Measurements from ENCODE around the gene PDIA4.

The PDIA4 gene

DNA sequence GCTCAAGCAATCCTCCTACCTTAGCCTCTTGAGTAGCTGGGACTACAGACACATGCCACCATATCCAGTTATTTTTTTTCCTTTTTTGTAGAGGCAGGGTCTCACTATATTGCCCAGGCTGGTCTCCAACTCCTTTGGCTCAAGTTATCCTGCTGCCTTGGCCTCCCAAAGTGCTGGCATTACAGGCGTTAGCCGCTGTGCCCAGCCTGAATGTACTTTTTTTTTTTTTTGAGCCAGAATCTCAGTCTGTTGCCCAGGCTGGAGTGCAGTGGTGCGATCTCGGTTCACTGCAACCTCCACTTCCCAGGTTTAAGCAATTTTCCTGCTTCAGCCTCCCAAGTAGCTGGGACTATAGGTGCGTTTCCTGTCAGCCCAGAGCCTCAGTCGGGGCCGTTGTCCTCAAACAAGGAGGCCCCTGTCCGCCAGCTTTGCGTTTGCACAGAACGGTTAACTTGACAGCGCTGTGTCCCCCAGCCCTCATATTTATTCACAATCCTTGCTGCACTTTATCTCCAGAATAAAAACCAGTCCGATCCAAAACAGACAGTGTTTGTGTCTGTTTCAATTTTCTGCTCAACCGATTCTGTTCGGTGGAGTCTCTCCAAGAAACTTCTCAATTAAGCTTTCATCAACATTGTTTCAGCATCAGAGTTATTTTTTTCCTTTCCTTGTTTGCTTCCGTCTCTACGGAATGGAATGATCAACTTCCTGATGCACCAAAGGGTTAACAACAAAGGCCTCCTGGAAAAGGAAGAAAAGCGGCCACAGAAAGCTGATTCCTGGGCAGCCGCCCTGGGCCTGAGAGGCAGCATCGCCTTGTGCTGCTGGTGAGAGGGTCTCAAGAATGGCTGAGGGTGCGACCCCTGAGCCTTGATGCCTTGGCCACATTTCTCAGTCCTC is 64.5 kb downstream of the PDIA4 start:
- DNase-seq, result no peak

DNA sequence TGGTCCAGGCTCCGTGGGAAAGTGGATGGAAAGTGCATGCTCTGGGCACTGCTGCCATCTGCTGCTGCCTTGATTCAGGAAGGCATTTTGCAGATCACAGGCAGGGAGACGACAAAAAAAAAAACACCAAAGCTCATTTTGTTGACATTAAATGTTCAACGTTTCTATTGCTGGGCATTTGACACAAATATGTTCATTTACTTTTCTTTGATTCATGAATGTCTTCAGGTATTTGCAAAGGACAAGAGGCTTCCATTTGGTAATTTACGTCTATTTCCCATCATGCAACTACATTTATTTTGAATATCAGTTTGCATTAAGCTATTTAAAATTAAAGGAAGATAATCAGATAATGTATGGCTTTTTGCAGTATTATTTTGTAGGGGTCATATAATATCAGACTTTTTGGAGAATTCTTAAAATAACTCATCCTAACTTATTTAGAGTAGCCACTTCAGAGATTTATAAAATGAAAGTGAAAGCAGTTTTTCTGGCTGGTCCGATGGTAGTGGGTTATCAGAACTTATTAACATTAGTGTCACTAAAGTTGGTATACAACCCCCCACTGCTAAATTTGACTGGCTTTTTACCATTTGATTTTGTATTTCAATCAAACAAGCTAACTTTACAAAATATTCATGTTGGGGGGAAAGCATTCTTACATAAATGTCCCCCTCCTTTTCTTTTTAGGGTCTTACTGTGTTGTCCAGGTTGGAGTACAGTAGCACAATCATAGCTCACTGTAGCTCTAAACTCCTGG is 65.3 kb downstream of the PDIA4 start:
- peak; percentile 75 for DNase-seq

DNA sequence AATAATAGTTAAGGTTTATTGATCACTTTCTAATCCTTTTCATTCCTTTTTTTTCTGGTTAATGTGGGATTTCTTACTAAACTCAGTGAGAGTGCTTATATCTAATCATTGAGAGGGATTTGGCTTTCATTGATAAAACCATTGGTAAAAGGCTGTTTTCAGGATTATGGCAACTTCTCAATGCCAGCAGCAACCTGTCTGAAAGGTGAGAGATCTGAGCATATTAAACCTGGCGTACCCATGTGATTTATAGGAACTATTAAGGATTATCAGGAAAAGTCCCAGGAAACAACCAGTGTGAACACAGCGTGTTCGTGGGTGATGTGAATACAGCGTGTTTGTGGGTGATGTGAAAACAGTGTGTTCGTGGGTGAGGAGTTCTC is 65.9 kb downstream of the PDIA4 start:
- no peak for DNase-seq

DNA sequence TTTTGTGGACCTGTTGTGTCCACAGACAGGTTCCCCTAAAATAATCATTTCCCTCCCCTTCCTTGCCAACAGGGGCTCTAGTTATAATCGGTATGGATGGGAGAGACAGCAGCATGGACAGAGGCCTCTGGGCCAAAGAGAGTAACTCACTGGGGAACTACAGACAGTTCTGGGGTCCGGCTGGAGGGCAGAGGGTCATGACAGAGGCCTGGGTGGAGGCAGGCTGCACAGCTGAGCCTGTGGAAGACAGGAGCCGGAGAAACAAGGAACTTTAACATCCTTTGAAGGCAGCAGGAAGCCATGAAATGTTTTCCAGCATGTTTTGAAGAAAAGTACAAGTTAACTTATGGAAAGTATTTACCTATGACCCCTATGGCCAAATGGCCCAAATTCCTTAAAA is 68.6 kb downstream of the PDIA4 start:
- DNase-seq, result no peak

DNA sequence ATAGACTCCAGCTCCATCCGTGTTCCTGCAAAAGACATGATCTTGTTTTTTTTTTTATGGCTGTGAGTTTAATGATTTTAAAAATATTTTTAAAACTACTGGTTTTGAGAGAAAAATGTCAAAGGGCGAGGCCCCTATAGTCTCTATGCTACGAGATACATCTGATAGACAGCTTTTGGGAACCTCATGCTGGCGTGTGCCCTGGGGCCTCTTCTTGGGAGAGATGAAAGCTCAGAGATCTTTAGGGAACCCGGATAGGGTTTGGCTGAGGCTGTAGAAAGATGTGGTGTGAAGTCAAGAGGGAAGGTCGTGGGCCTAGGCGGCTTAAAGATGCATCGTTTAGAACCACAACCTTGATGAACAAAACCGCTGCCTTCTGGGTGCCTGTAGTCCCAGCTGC is 70.2 kb downstream of the PDIA4 start:
- DNase-seq, result no peak

- no peak for DNase-seq
Measured at GRCh38 chr7:148954766-148955165, 73.5 kb downstream of the PDIA4 start.

GRCh38 chr7:148953676-148954075 is 74.6 kb downstream of the PDIA4 start:
- no peak for DNase-seq
